Measurements from ENCODE around the gene CRYZL1.
"Not testable (repeated sequence)": the region's sequence is repeated elsewhere in the genome, so short reads cannot be mapped to it uniquely, and the experiment has no call there.

The CRYZL1 gene

GRCh38 chr21:33576741-33577141 lies 64.8 kb downstream of the CRYZL1 start:
- H3K27ac Mint-ChIP-seq; H3K9me3 Mint-ChIP-seq; H3K27me3 Mint-ChIP-seq (ENCODE audit: low read depth); H3K4me3 Mint-ChIP-seq; H3K4me1 Mint-ChIP-seq (ENCODE audit: low read depth): not testable (repeated sequence)
- H3K36me3 Mint-ChIP-seq (ENCODE audit: low read depth), result peaks cover 46% of the 10 kb centered on the region

DNA sequence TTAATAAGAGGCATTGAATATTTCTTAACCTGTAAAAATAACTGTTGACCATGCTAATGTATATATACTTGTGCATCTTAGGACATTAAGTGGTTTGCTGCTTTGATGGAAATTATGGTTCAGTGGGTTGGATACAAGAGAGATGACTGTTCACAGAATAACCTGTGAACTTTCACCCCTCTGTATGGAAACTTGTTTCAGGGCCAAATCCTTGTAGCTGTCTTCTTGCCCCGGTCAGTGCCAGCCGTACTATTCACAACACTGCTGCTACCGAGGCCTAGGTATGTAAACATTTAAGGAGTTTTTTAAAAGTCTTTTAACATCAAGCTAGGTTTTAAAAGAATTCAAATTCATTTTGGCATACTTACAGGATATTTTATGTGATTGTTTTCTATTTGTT lies 69.2 kb downstream of the CRYZL1 start:
- Mint-ChIP-seq H3K36me3 (ENCODE audit: low read depth) (peaks cover 49% of the 10 kb centered on the region), H3K27me3 (ENCODE audit: low read depth) (no peaks in the 10 kb centered on the region), H3K9me3 (no peaks in the 10 kb centered on the region), H3K4me1 (ENCODE audit: low read depth) (peaks cover 9% of the 10 kb centered on the region), H3K4me3 (no peak overlapping the region), H3K27ac (no peak overlapping the region)

DNA sequence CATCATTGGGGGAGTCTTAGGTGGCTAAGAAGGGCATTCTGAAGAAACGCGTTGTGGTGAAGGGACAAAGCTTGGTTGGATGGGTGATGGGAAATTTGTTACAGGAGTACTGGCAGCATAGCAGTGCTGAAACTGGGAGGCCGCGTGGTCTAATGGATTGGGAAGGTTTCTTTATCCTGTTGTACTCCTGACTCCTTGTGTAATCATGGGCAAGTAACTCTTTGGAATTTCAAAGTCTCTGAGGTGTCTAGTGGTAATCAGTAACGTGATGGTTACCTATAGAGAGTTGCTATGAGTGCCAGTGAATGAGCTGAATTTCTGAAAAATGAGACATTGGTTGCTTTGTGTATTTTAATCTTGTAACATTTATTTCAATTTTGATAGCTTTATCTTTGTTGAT lies 71.5 kb downstream of the CRYZL1 start:
- Mint-ChIP-seq H3K4me3 (no peak overlapping the region), H3K9me3 (no peaks in the 10 kb centered on the region), H3K36me3 (ENCODE audit: low read depth) (peaks cover 41% of the 10 kb centered on the region), H3K27ac (peak overlapping the region; percentile 26), H3K27me3 (ENCODE audit: low read depth) (no peaks in the 10 kb centered on the region), H3K4me1 (ENCODE audit: low read depth) (peaks cover 10% of the 10 kb centered on the region)

- Mint-ChIP-seq H3K9me3 (no peaks in the 10 kb centered on the region), H3K4me1 (ENCODE audit: low read depth) (peaks cover 11% of the 10 kb centered on the region), H3K36me3 (ENCODE audit: low read depth) (peaks cover 41% of the 10 kb centered on the region), H3K4me3 (no peak overlapping the region), H3K27me3 (ENCODE audit: low read depth) (no peaks in the 10 kb centered on the region), H3K27ac (no peak overlapping the region)
These were observed 73.1 kb downstream of the CRYZL1 start for GRCh38 chr21:33568448-33568847.

- H3K4me1 Mint-ChIP-seq (ENCODE audit: low read depth), result peaks cover 13% of the 10 kb centered on the region
- H3K27ac Mint-ChIP-seq, result no peak overlapping the region
- H3K9me3 Mint-ChIP-seq, result no peaks in the 10 kb centered on the region
- H3K27me3 Mint-ChIP-seq (ENCODE audit: low read depth), result no peaks in the 10 kb centered on the region
- peaks cover 39% of the 10 kb centered on the region for H3K36me3 Mint-ChIP-seq (ENCODE audit: low read depth)
- H3K4me3 Mint-ChIP-seq, result no peak overlapping the region
These were observed 73.6 kb downstream of the CRYZL1 start for GRCh38 chr21:33567914-33568313.

DNA sequence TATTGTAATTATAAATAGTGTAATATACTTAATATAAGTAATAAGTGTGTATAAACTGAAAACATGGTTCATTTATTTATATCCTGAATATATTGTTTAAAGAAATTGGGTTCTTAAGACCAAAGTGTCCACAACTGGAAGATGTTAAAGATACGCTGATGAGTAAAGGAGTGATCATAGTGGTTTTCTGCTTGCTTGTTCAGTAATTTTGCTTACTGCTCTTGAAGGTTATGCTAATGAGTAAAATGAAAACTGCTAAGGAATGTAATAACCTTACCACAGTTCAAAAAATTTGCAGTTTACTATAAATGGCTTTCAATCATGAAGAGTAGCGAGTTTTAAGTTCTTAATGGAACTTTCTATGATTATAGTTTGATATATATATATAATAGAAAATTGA lies 75.0 kb downstream of the CRYZL1 start:
- H3K36me3 Mint-ChIP-seq (ENCODE audit: low read depth), result peaks cover 32% of the 10 kb centered on the region
- no peak overlapping the region for H3K4me3 Mint-ChIP-seq
- H3K4me1 Mint-ChIP-seq (ENCODE audit: low read depth), result peaks cover 13% of the 10 kb centered on the region
- H3K27ac Mint-ChIP-seq, result no peak overlapping the region
- H3K27me3 Mint-ChIP-seq (ENCODE audit: low read depth), result no peaks in the 10 kb centered on the region
- no peaks in the 10 kb centered on the region for H3K9me3 Mint-ChIP-seq

GRCh38 chr21:33562389-33562788 lies 79.2 kb downstream of the CRYZL1 start:
- H3K27ac Mint-ChIP-seq, result no peak overlapping the region
- H3K4me3 Mint-ChIP-seq, result no peak overlapping the region
- H3K9me3 Mint-ChIP-seq, result no peaks in the 10 kb centered on the region
- H3K4me1 Mint-ChIP-seq (ENCODE audit: low read depth), result peaks cover 22% of the 10 kb centered on the region
- no peaks in the 10 kb centered on the region for H3K27me3 Mint-ChIP-seq (ENCODE audit: low read depth)
- H3K36me3 Mint-ChIP-seq (ENCODE audit: low read depth), result peaks cover 56% of the 10 kb centered on the region

DNA sequence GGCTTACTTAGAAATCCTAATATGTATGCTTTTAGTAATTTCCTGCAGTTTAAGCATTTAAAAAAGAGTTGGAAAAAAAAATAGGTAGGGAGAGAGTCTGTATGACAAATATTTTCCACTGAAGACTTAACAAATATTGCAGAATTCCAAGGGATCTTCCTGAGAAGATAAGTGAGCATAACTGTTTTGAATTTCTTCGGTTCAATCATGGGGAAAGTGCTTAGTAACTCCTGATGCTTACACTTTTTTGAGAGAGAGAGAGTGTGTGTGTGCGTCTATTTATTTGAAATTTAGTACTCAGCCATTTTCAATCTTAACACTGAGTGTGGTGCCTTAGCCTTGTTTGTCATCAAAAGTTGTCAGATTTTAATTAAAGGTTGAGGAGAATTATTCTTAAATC lies 80.2 kb downstream of the CRYZL1 start:
- H3K27ac Mint-ChIP-seq, result no peak overlapping the region
- no peak overlapping the region for H3K4me3 Mint-ChIP-seq
- H3K36me3 Mint-ChIP-seq (ENCODE audit: low read depth), result peaks cover 63% of the 10 kb centered on the region
- H3K27me3 Mint-ChIP-seq (ENCODE audit: low read depth), result no peaks in the 10 kb centered on the region
- H3K9me3 Mint-ChIP-seq, result no peaks in the 10 kb centered on the region
- H3K4me1 Mint-ChIP-seq (ENCODE audit: low read depth), result peaks cover 24% of the 10 kb centered on the region

GRCh38 chr21:33560965-33561364 lies 80.6 kb downstream of the CRYZL1 start:
- Mint-ChIP-seq H3K27me3 (ENCODE audit: low read depth) (no peaks in the 10 kb centered on the region), H3K4me3 (no peak overlapping the region), H3K4me1 (ENCODE audit: low read depth) (peaks cover 27% of the 10 kb centered on the region), H3K9me3 (no peaks in the 10 kb centered on the region), H3K36me3 (ENCODE audit: low read depth) (peaks cover 65% of the 10 kb centered on the region), H3K27ac (no peak overlapping the region)

- no peak overlapping the region for H3K27ac Mint-ChIP-seq
- no peaks in the 10 kb centered on the region for H3K27me3 Mint-ChIP-seq (ENCODE audit: low read depth)
- no peak overlapping the region for H3K4me3 Mint-ChIP-seq
- peaks cover 71% of the 10 kb centered on the region for H3K36me3 Mint-ChIP-seq (ENCODE audit: low read depth)
- H3K4me1 Mint-ChIP-seq (ENCODE audit: low read depth), result peaks cover 35% of the 10 kb centered on the region
- H3K9me3 Mint-ChIP-seq, result no peaks in the 10 kb centered on the region
These were observed 81.7 kb downstream of the CRYZL1 start for GRCh38 chr21:33559813-33560212.

- H3K4me3 Mint-ChIP-seq, result no peak overlapping the region
- no peak overlapping the region for H3K27ac Mint-ChIP-seq
These were observed 82.6 kb downstream of the CRYZL1 start for GRCh38 chr21:33558777-33559421.

DNA sequence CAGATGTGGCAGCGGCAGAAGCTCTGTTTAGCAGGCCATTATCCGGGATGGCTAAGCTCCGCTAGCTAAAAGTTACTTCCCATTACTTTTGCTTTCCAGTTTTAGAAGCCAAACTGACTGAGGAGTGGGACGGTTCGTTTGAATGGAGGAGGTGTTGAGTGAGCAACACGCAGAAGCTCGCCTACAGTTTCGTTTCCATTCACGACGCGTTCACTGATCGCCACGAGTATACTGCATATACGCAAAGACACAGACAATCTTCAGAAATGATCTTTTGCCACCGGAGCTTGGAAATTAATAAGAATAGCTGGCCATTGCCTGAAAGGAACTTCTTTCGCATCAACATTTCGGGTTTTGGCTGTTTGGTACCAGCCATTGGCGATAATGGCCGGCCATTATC lies 84.1 kb downstream of the CRYZL1 start:
- no peaks in the 10 kb centered on the region for H3K27me3 Mint-ChIP-seq (ENCODE audit: low read depth)
- H3K4me3 Mint-ChIP-seq, result no peak overlapping the region
- no peaks in the 10 kb centered on the region for H3K9me3 Mint-ChIP-seq
- H3K27ac Mint-ChIP-seq, result no peak overlapping the region
- H3K36me3 Mint-ChIP-seq (ENCODE audit: low read depth), result peaks cover 82% of the 10 kb centered on the region
- H3K4me1 Mint-ChIP-seq (ENCODE audit: low read depth), result peaks cover 47% of the 10 kb centered on the region

More at GRCh38 chr21:33558777-33559421, 82.6 kb downstream of the CRYZL1 start:
- peaks cover 79% of the 10 kb centered on the region for H3K36me3 Mint-ChIP-seq (ENCODE audit: low read depth)
- H3K27me3 Mint-ChIP-seq (ENCODE audit: low read depth), result no peaks in the 10 kb centered on the region
- H3K9me3 Mint-ChIP-seq, result no peaks in the 10 kb centered on the region
- peaks cover 44% of the 10 kb centered on the region for H3K4me1 Mint-ChIP-seq (ENCODE audit: low read depth)

DNA sequence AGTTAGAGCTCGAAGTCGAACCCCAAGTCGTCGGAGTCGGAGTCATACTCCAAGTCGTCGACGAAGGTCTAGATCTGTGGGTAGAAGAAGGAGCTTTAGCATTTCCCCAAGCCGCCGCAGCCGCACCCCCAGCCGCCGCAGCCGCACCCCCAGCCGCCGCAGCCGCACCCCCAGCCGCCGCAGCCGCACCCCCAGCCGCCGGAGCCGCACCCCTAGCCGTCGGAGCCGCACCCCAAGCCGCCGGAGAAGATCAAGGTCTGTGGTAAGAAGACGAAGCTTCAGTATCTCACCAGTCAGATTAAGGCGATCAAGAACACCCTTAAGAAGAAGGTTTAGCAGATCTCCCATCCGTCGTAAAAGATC lies 86.6 kb downstream of the CRYZL1 start:
- no peaks in the 10 kb centered on the region for H3K27me3 Mint-ChIP-seq (ENCODE audit: low read depth)
- no peaks in the 10 kb centered on the region for H3K9me3 Mint-ChIP-seq
- no peak overlapping the region for H3K4me3 Mint-ChIP-seq
- peaks cover 40% of the 10 kb centered on the region for H3K4me1 Mint-ChIP-seq (ENCODE audit: low read depth)
- H3K27ac Mint-ChIP-seq, result no peak overlapping the region
- H3K36me3 Mint-ChIP-seq (ENCODE audit: low read depth), result peaks cover 75% of the 10 kb centered on the region

DNA sequence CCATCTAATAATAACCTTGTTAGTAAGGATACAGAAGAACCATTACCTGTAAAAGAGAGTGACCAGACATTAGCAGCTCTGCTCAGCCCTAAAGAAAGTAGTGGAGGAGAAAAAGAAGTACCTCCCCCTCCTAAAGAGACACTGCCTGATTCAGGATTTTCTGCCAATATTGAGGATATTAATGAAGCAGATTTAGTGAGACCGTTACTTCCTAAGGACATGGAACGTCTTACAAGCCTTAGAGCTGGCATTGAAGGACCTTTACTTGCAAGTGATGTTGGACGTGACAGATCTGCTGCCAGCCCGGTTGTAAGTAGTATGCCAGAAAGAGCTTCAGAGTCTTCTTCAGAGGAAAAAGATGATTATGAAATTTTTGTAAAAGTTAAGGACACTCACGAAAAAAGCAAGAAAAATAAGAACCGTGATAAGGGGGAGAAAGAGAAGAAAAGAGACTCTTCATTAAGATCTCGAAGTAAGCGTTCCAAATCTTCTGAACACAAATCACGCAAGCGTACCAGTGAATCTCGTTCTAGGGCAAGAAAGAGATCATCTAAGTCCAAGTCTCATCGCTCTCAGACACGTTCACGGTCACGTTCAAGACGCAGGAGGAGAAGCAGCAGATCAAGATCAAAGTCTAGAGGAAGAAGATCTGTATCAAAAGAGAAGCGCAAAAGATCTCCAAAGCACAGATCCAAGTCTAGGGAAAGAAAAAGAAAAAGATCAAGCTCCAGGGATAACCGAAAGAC lies 87.1 kb downstream of the CRYZL1 start:
- Mint-ChIP-seq H3K4me3 (peak overlapping the region; percentile 0), H3K9me3 (no peaks in the 10 kb centered on the region), H3K27ac (no peak overlapping the region), H3K4me1 (ENCODE audit: low read depth) (peaks cover 40% of the 10 kb centered on the region), H3K27me3 (ENCODE audit: low read depth) (no peaks in the 10 kb centered on the region), H3K36me3 (ENCODE audit: low read depth) (peaks cover 73% of the 10 kb centered on the region)

DNA sequence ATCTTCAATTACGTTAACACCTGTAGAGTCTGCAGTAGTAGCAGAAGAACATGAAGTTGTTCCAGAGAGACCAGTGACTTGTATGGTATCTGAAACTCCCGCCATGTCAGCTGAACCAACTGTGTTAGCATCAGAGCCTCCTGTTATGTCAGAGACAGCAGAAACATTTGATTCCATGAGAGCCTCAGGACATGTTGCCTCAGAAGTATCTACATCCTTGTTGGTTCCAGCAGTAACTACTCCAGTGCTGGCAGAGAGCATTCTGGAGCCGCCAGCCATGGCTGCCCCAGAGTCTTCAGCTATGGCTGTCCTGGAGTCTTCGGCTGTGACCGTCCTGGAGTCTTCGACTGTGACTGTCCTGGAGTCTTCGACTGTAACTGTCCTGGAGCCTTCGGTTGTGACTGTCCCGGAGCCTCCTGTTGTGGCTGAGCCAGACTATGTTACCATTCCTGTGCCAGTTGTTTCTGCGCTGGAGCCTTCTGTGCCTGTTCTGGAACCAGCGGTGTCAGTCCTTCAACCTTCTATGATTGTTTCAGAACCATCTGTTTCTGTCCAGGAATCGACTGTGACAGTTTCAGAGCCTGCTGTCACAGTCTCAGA lies 88.4 kb downstream of the CRYZL1 start:
- H3K27ac Mint-ChIP-seq, result no peak overlapping the region
- peaks cover 34% of the 10 kb centered on the region for H3K4me1 Mint-ChIP-seq (ENCODE audit: low read depth)
- no peaks in the 10 kb centered on the region for H3K27me3 Mint-ChIP-seq (ENCODE audit: low read depth)
- H3K9me3 Mint-ChIP-seq, result no peaks in the 10 kb centered on the region
- peaks cover 71% of the 10 kb centered on the region for H3K36me3 Mint-ChIP-seq (ENCODE audit: low read depth)
- no peak overlapping the region for H3K4me3 Mint-ChIP-seq

All from T-helper 1 cell treated with Interleukin-12 subunit alpha and Interleukin-12 subunit beta and Interleukin-4 antibody, amounts not matched to agents 30 μg/mL and 1 μg/mL, for 36 hours (primary cell).